Uterus (tissue), 2 donors: ENCODE measurements around the gene APPL2.

Experiments used
- CTCF ChIP-seq, 4 experiments: fragments of 200-600 bp in 2 of 4; fragments of 450-650 bp in 2 of 4; sonication (generic) in 2 of 4; IDR thresholded peaks; one replicate each; pipeline ENCODE4 v1.5.1; 2016 to 2019; ENCODE audit warnings: antibody characterized with exemption in 4 of 4, mild to moderate bottlenecking in 2 of 4, moderate library complexity in 1 of 4
- POLR2A ChIP-seq, 2 donors: fragments of 450-650 bp; IDR thresholded peaks; one replicate each; pipeline ENCODE4 v1.6.1; 2016; ENCODE audit warnings: antibody characterized with exemption in 2 of 2, mild to moderate bottlenecking in 1 of 2, moderate library complexity in 1 of 2

DNA sequence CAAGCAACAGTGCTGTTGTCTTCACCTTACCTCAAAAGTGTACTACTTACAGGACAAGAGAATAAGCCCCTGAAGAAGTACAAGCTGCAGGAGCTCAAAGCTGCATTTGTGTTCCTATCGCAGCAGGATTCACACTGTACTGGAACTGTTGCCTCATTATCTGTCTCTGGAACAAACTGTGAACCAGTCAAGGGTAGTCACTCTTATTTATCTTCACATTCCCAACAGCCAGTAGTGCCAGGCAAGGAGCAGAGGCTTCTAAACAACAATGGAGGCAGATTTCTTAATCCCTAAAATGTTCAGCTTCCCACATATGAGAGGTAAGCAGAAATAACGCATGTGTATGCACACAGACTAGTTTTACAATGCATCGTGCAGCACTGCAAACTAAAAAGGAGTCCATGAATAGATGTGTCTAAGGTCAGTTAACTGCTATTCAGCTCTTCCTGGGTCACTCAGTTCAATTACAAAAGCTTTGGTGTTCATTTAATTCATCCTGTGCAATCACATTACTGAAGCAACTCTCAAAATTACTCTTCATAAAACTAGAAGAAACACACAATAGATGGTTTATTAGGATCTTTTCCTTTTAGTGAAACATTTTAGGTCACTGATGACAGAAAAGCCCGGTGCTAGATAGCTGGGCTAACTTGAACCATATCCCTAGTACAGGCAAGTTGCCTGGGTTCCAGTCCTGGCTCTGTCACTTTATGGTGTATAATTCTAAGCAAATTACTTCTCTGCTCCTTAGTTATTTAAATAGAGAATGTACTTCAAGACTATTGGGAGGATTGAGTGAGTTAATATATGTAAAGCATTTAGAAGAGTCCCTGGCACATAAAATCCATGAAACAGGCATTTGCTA, 2.7 kb downstream of the APPL2 start:
- no peak for TF ChIP-seq CTCF (IDR thresholded peaks at IDR 0.05)
- no peak for TF ChIP-seq POLR2A (IDR thresholded peaks at IDR 0.05)
